ENCODE results near the gene NOP56.
"Not testable (repeated sequence)": the region's sequence is repeated elsewhere in the genome, so short reads cannot be mapped to it uniquely, and the experiment has no call there.

Gene NOP56

DNA sequence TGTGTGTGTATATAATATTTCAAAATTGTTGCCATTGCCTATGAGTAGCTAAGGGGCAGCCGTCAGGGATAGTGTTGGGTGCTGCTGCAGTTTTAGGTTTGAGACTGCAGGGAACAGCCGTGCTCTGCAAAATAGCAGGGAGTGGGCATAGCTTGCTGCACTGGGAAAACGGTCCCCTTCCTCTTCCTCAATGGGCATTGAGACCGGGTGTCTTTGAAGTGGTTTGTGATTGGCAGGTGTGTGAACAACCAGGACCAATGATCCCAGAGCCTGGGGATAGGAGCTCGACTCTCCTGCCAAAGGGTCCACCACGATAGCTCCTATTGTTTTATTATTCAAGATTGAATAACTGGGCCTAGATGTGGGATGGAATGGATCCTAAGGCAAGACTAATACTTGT lies 35.1 kb downstream of the NOP56 start:
- DNase-seq (ENCODE audit: low spot score): no peak

DNA sequence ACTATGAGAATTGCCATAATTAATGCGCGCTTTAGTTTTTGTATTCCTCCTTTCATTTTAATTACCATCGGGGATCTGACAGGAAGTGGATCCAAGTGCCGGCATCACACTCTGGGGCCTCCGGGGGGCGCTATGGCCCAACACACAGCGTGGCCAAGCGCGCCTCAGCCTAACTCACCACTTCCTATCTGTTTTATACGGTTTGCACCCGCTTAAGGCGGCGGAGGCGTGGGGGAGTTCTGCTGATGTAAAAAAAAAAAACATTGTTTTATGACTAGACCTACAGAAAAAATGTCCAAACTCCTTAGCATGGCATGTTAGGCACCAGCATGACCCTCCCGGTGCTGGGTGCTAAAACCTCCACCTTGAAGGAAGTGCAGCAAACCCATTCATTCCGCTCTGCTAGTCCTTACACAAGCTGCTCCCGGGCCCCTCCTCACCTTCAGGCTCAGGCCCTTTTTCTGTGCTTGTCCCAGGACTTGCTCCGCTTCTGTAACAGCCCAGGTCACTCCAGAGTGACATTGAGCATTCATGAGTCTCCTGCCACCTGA lies 35.7 kb downstream of the NOP56 start:
- DNase-seq (ENCODE audit: low spot score): peak; percentile 73

GRCh38 chr20:2690213-2690612 lies 37.8 kb downstream of the NOP56 start:
- DNase-seq (ENCODE audit: low spot score): no peak

DNA sequence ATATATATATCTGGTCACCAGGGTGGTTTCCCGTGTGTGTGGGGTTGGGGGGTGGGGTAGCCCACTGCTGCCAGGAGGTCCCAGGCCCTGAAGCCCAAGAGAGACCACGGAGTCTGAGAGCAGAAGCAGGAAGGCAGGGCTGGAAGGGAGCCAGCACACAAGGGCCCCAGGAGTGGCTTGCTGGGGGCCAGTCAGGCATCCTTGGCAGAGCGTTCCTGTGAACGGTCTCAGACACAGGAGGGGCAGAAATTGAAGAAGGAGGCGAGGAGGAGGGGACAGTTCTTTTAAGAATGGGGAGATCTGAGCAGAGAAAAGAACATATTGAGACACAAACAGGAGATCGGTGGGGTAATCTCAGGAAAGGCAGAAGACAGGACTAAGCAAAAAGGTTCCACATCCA lies 38.3 kb downstream of the NOP56 start:
- DNase-seq (ENCODE audit: low spot score): no peak

DNA sequence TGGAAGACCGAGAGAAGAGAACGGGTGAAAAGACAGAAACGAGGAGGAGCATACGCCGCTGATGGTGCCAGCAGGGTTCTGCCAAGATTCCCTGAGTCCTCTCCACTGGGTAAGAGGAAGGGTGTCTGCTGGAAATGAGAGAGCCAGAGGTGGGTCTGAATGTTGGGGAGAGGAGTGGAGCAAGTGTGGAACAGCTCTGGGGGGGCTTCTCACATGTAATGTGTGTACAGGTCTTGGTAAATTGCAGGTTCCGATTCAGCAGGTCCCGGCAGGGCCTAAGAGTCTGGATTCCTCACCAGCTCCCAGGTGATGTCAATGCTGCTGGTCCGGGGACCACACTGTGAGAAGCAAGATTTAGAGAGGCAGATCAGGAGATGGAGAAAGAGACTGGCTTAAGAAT lies 38.7 kb downstream of the NOP56 start:
- no peak for DNase-seq (ENCODE audit: low spot score)

GRCh38 chr20:2691663-2692035 lies 39.2 kb downstream of the NOP56 start:
- no peak for DNase-seq (ENCODE audit: low spot score)

DNA sequence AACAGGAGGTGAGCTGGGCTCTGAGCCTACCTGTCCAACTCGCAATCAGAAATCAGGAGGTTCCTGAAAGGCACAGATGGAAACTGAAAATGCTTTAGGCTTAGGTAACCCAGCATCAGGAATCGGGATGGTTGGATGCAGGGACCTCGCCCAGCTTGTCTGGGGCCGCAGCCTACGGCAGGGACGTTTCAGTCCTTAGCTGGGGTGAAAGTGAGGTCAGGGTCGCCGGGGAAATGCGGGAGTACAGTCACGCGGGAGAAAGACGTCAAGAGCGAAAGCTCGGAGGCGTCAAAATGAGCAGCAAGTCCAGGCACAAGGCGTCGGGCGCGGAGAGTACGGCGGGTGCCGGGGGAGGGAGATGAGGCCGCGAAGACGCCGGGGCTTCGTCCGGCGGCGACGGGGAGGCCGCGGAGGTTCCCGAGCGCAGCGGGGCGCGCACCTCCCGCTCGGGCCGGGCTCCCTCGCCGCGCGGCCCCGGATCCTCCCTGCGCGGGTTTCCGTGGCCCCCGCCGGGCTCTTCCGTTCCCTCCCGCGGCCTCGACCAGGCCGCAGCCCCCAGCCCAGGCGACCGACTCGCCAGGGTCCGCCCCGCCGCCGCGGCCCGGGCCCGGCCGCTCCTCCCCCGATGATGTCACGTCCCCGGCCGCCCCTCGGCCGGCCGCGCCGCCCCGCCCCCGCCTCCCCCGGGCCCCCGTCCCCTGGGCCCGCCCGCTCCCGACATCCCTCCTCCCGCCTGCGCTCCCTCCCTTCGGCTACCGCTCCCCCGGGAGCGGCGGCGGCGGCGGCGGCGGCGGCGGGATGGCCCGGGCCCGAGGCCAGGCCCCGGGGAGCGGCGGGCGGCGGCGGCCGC lies 39.8 kb downstream of the NOP56 start, which contains the start of gene EBF4:
TSS of gene EBF4 (plus strand) at position 745 of the 850 bp plus-strand sequence. CDS start 866 bp downstream, outside the sequence.
- peak; percentile 7 for DNase-seq (ENCODE audit: low spot score)

DNA sequence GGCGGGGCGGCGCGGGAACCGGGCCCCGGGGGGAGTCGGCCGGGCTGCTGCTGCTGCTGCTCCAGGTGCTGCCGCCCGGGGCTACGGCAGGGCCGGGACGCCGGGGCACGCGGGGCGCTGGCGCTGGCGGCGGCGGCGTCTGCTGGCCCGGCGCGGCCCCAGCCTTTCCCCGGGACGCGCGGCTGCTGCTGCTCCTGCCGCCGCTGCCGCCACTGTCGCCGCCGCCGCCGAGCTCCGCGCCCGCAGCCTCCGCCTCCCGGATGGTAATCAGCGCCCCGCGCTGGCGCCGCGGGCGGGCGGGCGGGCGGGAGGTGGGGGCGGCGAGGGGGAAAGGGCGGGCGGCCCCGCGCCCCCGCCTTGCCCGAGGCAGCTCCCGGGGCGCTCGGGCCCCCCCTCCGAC lies 40.5 kb downstream of the NOP56 start:
- DNase-seq (ENCODE audit: low spot score): peak; percentile 7

DNA sequence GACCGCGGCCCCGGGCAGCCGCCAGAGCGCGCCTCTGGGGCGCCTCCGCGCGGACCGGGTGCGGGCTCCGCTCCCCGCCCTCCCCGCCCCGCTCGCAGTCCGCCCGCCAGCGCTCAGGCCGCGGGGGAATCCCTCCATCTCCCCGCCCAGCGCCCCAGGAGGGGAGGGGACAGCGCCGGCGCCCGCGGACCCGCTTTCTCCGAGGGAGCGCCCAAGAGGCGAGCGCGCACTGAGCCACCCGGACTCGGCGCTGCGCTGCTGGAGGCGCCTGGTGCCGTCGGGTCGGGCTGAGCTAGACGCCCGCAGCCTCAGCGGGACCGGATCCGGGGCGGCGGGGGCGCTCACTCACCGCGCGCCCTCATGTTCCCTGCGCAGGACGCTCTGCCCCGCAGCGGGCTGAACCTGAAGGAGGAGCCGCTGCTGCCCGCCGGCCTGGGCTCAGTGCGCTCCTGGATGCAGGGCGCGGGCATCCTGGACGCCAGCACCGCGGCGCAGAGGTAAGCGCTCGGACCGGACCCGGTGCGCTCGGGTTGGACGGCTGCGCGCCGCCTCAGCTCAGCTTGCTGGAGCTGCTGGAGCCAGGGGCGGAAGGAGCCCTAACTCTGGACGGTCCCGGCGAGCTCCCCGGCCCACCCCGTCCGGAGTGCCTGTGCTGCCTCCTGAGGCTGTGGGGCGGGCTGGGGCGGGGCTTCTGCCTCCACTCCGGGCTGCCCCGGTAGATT lies 41.0 kb downstream of the NOP56 start:
- peak; percentile 40 for DNase-seq (ENCODE audit: low spot score)

DNA sequence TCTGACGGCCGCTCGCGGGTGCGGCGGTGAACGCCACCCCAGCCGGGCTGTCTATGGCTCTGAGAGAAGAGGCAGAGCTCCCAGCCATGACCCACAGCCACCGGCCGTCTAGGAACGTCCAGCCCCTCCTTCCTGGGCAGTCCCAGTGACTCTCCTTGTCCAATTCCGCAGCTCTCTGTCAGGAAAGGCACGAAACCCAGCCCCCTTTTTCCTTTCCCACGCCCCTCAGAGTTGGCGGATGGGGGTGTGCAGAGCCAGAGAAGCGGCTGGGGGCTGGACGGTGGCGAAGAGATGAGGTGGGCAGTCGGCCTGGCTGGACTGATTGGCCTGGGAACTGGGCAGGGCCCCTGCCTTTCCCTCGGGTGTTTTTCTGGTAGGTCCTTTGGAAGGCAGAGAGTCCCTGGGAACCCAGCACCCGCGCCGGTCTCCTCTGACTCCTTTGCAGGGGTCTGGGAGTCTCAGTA lies 41.6 kb downstream of the NOP56 start:
- no peak for DNase-seq (ENCODE audit: low spot score)

GRCh38 chr20:2694519-2694918 lies 42.1 kb downstream of the NOP56 start:
- no peak for DNase-seq (ENCODE audit: low spot score)

DNA sequence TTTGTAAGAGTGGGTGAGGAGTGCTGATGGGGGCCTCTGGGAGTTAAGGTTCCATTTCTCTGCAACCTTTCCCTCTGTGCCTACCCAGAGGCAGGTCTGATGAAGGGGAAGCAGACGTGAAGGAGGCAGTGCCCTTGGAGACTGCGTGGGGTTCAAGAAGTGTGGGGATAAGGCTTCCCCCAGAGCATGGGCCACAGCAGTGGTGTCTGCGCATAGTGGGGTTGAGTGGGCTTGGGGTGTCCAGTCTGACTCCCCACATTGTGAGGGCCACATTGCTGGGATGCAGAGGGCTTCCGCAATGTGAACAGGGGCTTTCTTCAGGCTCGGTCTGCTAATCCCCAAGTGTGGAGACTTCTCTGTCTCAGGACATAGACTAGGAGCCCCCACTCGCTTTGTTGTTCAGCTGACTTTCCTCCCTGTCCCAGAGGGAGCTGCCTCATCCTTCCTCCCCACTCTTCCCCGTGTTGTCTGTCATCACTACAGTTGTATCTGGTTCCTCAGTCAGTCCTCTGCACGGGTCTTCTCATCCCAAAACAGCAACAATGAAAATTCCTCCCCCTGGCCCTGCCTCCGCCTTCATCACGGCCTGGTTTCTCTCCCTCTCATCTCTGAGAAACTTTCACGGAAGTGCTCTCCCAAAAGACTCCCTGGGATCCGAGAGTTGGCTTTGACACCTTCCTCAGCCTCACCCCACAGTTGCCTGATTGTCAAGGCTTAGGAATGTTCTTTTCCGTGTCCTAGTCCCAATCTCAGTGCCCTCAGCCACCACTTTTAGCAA lies 43.0 kb downstream of the NOP56 start:
- no peak for DNase-seq (ENCODE audit: low spot score)

- DNase-seq (ENCODE audit: low spot score): not testable (repeated sequence)
Measured at GRCh38 chr20:2695984-2696525, 43.6 kb downstream of the NOP56 start.

GRCh38 chr20:2696646-2697045 lies 44.2 kb downstream of the NOP56 start:
- no peak for DNase-seq (ENCODE audit: low spot score)

DNA sequence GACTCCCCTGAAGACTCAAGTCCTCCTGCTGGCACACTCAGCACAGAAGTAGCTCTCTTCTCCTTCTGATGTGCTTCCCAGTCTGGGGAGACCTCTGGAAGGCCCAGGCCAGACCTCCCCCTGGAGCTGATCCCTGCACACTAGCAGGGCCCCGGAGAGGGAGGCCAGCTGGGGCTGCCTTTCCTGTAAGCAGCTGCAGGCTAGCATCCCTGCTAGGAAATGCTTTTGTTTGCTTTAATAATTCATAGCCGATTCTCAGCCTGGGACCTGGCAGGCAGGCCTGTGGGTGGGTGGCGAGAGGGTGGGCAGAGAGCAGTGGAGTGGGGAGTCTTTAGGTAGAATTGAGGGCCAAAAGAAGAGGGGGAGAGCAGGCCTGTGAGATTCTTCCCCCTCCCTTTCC lies 45.3 kb downstream of the NOP56 start:
- no peak for DNase-seq (ENCODE audit: low spot score)

GRCh38 chr20:2698186-2698817 lies 45.9 kb downstream of the NOP56 start:
- no peak for DNase-seq (ENCODE audit: low spot score)

DNA sequence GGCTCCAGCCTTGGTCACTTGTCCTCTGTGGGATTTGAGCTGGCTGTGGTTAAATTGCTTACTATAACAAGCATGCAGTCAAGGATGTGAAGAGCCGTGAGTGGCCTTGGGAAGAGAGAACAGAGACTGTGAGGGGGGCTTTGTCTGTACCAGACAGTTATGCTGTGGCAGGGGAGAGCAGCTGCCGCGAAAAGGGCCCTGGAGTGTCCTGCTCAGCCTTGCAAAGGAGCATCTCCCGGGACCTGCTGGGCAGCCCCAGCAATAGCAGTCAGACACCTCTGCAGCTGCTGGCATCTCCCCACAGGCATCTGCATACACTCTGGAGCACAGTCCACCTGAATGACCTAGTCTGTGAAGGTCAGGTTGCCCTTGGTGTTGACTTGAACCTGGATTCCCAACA lies 46.5 kb downstream of the NOP56 start:
- no peak for DNase-seq (ENCODE audit: low spot score)

DNA sequence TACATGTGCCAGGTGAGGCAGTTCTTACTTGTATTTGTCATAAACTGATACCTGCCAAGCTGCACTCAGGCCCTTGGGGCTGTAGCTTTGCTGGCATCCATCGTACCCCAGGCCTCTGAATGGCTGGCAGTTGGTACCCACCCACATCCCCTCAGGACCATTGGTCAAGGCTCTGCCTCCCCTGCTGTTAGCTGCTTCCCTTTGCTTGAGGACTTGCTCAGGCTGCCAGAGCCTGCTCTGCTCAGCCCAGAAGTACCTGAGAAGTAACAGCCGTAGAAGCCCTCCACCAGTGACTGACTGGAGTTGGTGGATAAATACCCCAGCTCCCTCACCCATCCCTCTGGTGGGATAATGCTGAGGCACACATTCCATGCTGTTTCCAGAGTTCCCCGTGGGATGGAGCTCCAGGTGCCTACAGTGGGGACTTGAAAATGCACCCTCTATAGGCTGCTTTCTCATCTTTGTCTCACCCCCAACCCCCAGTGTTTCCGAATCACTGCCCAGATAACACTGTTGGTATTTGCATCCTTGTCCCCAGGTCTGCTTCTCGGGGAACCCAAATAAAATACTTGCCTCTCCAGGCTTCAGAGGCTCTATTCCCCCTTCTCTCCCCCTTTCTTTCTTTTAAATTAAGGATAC lies 47.5 kb downstream of the NOP56 start:
- no peak for DNase-seq (ENCODE audit: low spot score)

- no peak for DNase-seq (ENCODE audit: low spot score)
Measured at GRCh38 chr20:2700913-2701620, 48.6 kb downstream of the NOP56 start.

DNA sequence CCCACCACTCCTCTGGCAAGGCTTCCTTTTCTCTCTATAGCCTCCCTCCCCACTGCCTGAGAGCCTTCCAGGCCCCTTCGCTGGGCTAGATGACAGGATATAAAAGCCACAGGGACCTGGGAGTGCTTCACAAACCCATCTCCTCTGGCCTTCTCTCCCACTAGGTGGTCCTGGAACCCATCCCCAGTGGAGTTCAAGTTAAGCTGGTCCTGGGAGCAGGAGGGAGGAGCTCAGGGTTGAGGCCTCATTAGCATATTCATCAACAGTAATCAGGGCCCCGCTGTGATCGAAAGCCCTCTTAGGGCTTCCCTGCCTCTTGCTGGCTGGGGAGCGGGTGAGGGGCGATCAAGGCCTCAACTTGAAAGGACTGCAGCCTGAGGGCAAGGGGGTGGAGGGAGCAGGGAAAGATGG lies 49.2 kb downstream of the NOP56 start:
- DNase-seq (ENCODE audit: low spot score): no peak

Data from CD4-positive, alpha-beta T cell treated with Interleukin-15 for 4 hours (primary cell).